ENCODE data around the gene CDC16.

DNA sequence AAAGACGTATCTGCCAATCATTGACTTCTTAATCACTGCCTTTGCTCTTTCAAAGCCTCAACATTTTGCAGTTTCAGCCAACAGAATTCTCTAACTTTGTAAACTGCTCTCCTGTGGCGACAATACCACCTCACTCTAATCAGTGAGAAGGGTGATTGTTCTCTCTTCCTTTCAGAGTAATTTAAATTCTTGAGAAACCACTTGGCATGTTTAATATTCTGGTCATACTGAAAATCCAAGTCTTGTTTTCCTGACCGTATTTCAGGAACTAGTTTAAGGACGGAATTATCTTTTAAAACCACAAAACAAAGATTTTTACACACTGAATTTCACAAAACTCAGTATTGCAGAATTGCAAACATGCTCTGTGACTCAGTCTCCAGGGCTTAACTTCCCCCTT lies 5.2 kb upstream of the CDC16 start:
- TF ChIP-seq, protein P1, sequence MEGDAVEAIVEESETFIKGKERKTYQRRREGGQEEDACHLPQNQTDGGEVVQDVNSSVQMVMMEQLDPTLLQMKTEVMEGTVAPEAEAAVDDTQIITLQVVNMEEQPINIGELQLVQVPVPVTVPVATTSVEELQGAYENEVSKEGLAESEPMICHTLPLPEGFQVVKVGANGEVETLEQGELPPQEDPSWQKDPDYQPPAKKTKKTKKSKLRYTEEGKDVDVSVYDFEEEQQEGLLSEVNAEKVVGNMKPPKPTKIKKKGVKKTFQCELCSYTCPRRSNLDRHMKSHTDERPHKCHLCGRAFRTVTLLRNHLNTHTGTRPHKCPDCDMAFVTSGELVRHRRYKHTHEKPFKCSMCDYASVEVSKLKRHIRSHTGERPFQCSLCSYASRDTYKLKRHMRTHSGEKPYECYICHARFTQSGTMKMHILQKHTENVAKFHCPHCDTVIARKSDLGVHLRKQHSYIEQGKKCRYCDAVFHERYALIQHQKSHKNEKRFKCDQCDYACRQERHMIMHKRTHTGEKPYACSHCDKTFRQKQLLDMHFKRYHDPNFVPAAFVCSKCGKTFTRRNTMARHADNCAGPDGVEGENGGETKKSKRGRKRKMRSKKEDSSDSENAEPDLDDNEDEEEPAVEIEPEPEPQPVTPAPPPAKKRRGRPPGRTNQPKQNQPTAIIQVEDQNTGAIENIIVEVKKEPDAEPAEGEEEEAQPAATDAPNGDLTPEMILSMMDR (IDR thresholded peaks at IDR 0.05; ENCODE audit: control extremely low read depth in 1 of 3, insufficient read depth in 1 of 3, low read depth in 1 of 3, low read length in 3 of 3) = no peak
- TF ChIP-seq EGR1 (IDR thresholded peaks at IDR 0.05; ENCODE audit: borderline replicate concordance, low read depth, low read length) (no peak), POLR2A (IDR thresholded peaks at IDR 0.05; ENCODE audit: control extremely low read depth in 1 of 2, low read depth in 2 of 2, low read length in 2 of 2) (no peak), FOSL1 (IDR thresholded peaks at IDR 0.05; ENCODE audit: insufficient read depth, low read depth, low read length) (no peak), CHD1 (IDR thresholded peaks at IDR 0.05; ENCODE audit: low read depth, low read length) (no peak), TAF1 (IDR thresholded peaks at IDR 0.05; ENCODE audit: low read depth, low read length) (no peak), POLR2AphosphoS5 (IDR thresholded peaks at IDR 0.05; ENCODE audit: low read depth, low read length) (no peak)
- TF ChIP-seq, protein P2, sequence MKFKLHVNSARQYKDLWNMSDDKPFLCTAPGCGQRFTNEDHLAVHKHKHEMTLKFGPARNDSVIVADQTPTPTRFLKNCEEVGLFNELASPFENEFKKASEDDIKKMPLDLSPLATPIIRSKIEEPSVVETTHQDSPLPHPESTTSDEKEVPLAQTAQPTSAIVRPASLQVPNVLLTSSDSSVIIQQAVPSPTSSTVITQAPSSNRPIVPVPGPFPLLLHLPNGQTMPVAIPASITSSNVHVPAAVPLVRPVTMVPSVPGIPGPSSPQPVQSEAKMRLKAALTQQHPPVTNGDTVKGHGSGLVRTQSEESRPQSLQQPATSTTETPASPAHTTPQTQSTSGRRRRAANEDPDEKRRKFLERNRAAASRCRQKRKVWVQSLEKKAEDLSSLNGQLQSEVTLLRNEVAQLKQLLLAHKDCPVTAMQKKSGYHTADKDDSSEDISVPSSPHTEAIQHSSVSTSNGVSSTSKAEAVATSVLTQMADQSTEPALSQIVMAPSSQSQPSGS (IDR thresholded peaks at IDR 0.05; ENCODE audit: low read length) = no peak
